Measurements from ENCODE around the gene PDE4B.

GRCh38 chr1:66320231-66320630 lies 527.5 kb downstream of the PDE4B start:
- TF ChIP-seq CTCF (IDR thresholded peaks at IDR 0.05), result no peak
- no peak for TF ChIP-seq POLR2A (IDR thresholded peaks at IDR 0.05)
